WTC11 (cell line): ENCODE results near the gene NUP98. TPM values are rescaled to one million over a fixed set of nuclear protein-coding genes. Genes with fewer than 3 reads are reported as not detected.

Source experiments
- ATAC-seq: fragments of 200-7000 bp; cut with Tn5 transposase; 2 replicates; pipeline ENCODE4 v1.10.0; 2021; ENCODE audit warnings: mild to moderate bottlenecking, moderate library complexity
- CTCF ChIA-PET: fragments of 300-600 bp; sonication (Branson Sonifier 250); formaldehyde crosslinking; loops from one replicate; lab custom pipeline; 2021; ENCODE audit warnings: antibody characterized with exemption; lab: Charles Lee
- POLR2A ChIA-PET: fragments of 350-600 bp; sonication (Branson Sonifier 250); formaldehyde crosslinking; loops from one replicate; lab custom pipeline; 2021; ENCODE audit warnings: antibody characterized with exemption; lab: Charles Lee
- DNase-seq: peaks from one replicate; pipeline ENCODE4 v3.0.0; 2021; ENCODE audit warnings: low spot score
- H3K27ac Mint-ChIP-seq: 2 replicates; pipeline ENCODE4 v1.8.0; 2021; ENCODE audit warnings: mixed read lengths
- H3K27me3 Mint-ChIP-seq: 2 replicates; pipeline ENCODE4 v1.8.0; 2021; ENCODE audit warnings: low read depth, mild to moderate bottlenecking, moderate library complexity, mixed read lengths
- H3K36me3 Mint-ChIP-seq: 2 replicates; pipeline ENCODE4 v1.8.0; 2021; ENCODE audit warnings: mixed read lengths
- H3K4me1 Mint-ChIP-seq: 2 replicates; pipeline ENCODE4 v1.8.0; 2022; ENCODE audit warnings: mixed read lengths
- H3K4me3 Mint-ChIP-seq: 2 replicates; pipeline ENCODE4 v1.8.0; 2021; ENCODE audit warnings: mild to moderate bottlenecking, moderate library complexity, mixed read lengths
- H3K9me3 Mint-ChIP-seq: 2 replicates; pipeline ENCODE4 v1.8.0; 2021; ENCODE audit warnings: mixed read lengths
- CDX4 ChIP-seq: fragments of 250-450 bp; sonication (Bioruptor Pico); IDR thresholded peaks from 2 replicates; pipeline ENCODE4 v1.9.0; 2021; ENCODE audit warnings: moderate library complexity, mild to moderate bottlenecking, inconsistent platforms, borderline replicate concordance
- CREM ChIP-seq: sonication (generic); formaldehyde crosslinking; IDR thresholded peaks from 2 replicates; pipeline ENCODE4 v1.8.1; 2022; ENCODE audit warnings: mild to moderate bottlenecking, missing genetic modification reagents, moderate library complexity
- E2F1 ChIP-seq: sonication (generic); formaldehyde crosslinking; IDR thresholded peaks from 2 replicates; pipeline ENCODE4 v1.8.0; 2022; ENCODE audit warnings: mild to moderate bottlenecking, missing genetic modification reagents
- ELF4 ChIP-seq: sonication (generic); formaldehyde crosslinking; IDR thresholded peaks from 2 replicates; pipeline ENCODE4 v1.8.1; 2022; ENCODE audit warnings: low read depth, mild to moderate bottlenecking, moderate library complexity, missing genetic modification reagents
- EMX1 ChIP-seq: fragments of 250-450 bp; sonication (Bioruptor Pico); IDR thresholded peaks from 2 replicates; pipeline ENCODE4 v1.8.0; 2021; ENCODE audit warnings: mild to moderate bottlenecking
- ETV6 ChIP-seq: sonication (generic); formaldehyde crosslinking; IDR thresholded peaks from 2 replicates; pipeline ENCODE4 v1.8.1; 2022; ENCODE audit warnings: mild to moderate bottlenecking, missing genetic modification reagents
- JUN ChIP-seq: sonication (generic); formaldehyde crosslinking; IDR thresholded peaks from 2 replicates; pipeline ENCODE4 v1.8.0; 2023; ENCODE audit warnings: mild to moderate bottlenecking, missing genetic modification reagents
- KAT7 ChIP-seq: sonication (generic); formaldehyde crosslinking; IDR thresholded peaks from 2 replicates; pipeline ENCODE4 v1.8.1; 2023; ENCODE audit warnings: missing genetic modification reagents, mild to moderate bottlenecking, borderline replicate concordance
- MXD4 ChIP-seq: fragments of 250-450 bp; sonication (Bioruptor Pico); IDR thresholded peaks from 2 replicates; pipeline ENCODE4 v1.8.0; 2021; ENCODE audit warnings: mild to moderate bottlenecking, moderate library complexity, borderline replicate concordance
- NFATC4 ChIP-seq: fragments of 250-450 bp; sonication (Bioruptor Pico); IDR thresholded peaks from 2 replicates; pipeline ENCODE4 v1.9.0; 2021; ENCODE audit warnings: mild to moderate bottlenecking
- NR1H2 ChIP-seq: sonication (generic); formaldehyde crosslinking; IDR thresholded peaks from 2 replicates; pipeline ENCODE4 v1.9.0; 2021; ENCODE audit warnings: mild to moderate bottlenecking, moderate library complexity, missing genetic modification reagents
- PRRX2 ChIP-seq: fragments of 250-450 bp; sonication (Bioruptor Pico); IDR thresholded peaks from 2 replicates; pipeline ENCODE4 v1.8.0; 2021; ENCODE audit warnings: mild to moderate bottlenecking
- STAT6 ChIP-seq: sonication (generic); formaldehyde crosslinking; conservative IDR thresholded peaks from 2 replicates; pipeline ENCODE4 v1.8.1; 2023; ENCODE audit warnings: mild to moderate bottlenecking, low read depth, missing genetic modification reagents, moderate library complexity
- TCF7 ChIP-seq: sonication (generic); formaldehyde crosslinking; IDR thresholded peaks from 2 replicates; pipeline ENCODE4 v1.8.0; 2022; ENCODE audit warnings: mild to moderate bottlenecking, low read depth, missing genetic modification reagents, moderate library complexity
- TEAD1 ChIP-seq: sonication (generic); formaldehyde crosslinking; IDR thresholded peaks from 2 replicates; pipeline ENCODE4 v1.8.0; 2022; ENCODE audit warnings: mild to moderate bottlenecking, missing genetic modification reagents
- TP53 ChIP-seq: sonication (generic); formaldehyde crosslinking; IDR thresholded peaks from 2 replicates; pipeline ENCODE4 v1.8.1; 2023; ENCODE audit warnings: mild to moderate bottlenecking, missing genetic modification reagents
- ZMAT4 ChIP-seq: fragments of 250-450 bp; sonication (Bioruptor Pico); IDR thresholded peaks from 2 replicates; pipeline ENCODE4 v1.9.0; 2021; ENCODE audit warnings: mild to moderate bottlenecking
- ZNF532 ChIP-seq: fragments of 250-450 bp; sonication (Bioruptor Pico); IDR thresholded peaks from 2 replicates; pipeline ENCODE4 v1.9.0; 2021; ENCODE audit warnings: mild to moderate bottlenecking, borderline replicate concordance
- ZNF671 ChIP-seq: fragments of 250-450 bp; sonication (Bioruptor Pico); IDR thresholded peaks from 2 replicates; pipeline ENCODE4 v1.8.0; 2021; ENCODE audit warnings: mild to moderate bottlenecking
- total RNA-seq: library from RNA; stranded (reverse); gene quantifications from 3 replicates; pipeline ENCODE4 v1.2.3, GENCODE V29; 2021

NUP98 gene
- total RNA-seq, 1 experiment from 2014 or later = 81.4 TPM

GRCh38 chr11:3845670-3846069 lies 48.3 kb upstream of the NUP98 start (continued):
- TF ChIP-seq ZNF532 (CRISPR knock-in tag) = no peak
- no peak for TF ChIP-seq JUN (CRISPR knock-in tag)
- TF ChIP-seq CDX4 = no peak
- no peak for TF ChIP-seq NR1H2 (CRISPR knock-in tag)
- no peak for TF ChIP-seq EMX1 (CRISPR knock-in tag)
- no peak for TF ChIP-seq STAT6 (CRISPR knock-in tag)
- no peak for TF ChIP-seq TEAD1
- TF ChIP-seq PRRX2 (CRISPR knock-in tag) = no peak
- TF ChIP-seq NFATC4 (CRISPR knock-in tag) = no peak

GRCh38 chr11:3845246-3845645 lies 47.9 kb upstream of the NUP98 start:
- H3K4me3 Mint-ChIP-seq = no peak overlapping the region
- ChIA-PET POLR2A (no interaction called here), CTCF (interaction anchor here (7.2 kb wide), 1 partner anchor 9 kb away, joined by 165 read pairs; the partner anchor contains the start of gene STIM1)
- H3K9me3 Mint-ChIP-seq = no peaks in the 10 kb centered on the region
- ATAC-seq (no peak), DNase-seq (no peak)
- no peaks in the 10 kb centered on the region for H3K36me3 Mint-ChIP-seq
- peaks cover 10% of the 10 kb centered on the region for H3K4me1 Mint-ChIP-seq
- no peak overlapping the region for H3K27ac Mint-ChIP-seq
- peaks cover 9% of the 10 kb centered on the region for H3K27me3 Mint-ChIP-seq
- TF ChIP-seq KAT7 (CRISPR knock-in tag) (no peak), ETV6 (CRISPR knock-in tag) (no peak), ZNF532 (CRISPR knock-in tag) (no peak), TP53 (CRISPR knock-in tag) (no peak), E2F1 (CRISPR knock-in tag) (no peak), ELF4 (CRISPR knock-in tag) (no peak), TCF7 (CRISPR knock-in tag) (no peak), NFATC4 (CRISPR knock-in tag) (no peak), CREM (CRISPR knock-in tag) (no peak), ZMAT4 (no peak), ZNF671 (CRISPR knock-in tag) (no peak), MXD4 (CRISPR knock-in tag) (no peak)
